OCI-M2 (cell line): ENCODE results near the gene HES3.

Source experiments
- DNase-seq: peaks from one replicate; lab custom pipeline; 2025; ENCODE audit not compliant: unreplicated experiment; lab: John Stamatoyannopoulos, UW

HES3 gene

DNA sequence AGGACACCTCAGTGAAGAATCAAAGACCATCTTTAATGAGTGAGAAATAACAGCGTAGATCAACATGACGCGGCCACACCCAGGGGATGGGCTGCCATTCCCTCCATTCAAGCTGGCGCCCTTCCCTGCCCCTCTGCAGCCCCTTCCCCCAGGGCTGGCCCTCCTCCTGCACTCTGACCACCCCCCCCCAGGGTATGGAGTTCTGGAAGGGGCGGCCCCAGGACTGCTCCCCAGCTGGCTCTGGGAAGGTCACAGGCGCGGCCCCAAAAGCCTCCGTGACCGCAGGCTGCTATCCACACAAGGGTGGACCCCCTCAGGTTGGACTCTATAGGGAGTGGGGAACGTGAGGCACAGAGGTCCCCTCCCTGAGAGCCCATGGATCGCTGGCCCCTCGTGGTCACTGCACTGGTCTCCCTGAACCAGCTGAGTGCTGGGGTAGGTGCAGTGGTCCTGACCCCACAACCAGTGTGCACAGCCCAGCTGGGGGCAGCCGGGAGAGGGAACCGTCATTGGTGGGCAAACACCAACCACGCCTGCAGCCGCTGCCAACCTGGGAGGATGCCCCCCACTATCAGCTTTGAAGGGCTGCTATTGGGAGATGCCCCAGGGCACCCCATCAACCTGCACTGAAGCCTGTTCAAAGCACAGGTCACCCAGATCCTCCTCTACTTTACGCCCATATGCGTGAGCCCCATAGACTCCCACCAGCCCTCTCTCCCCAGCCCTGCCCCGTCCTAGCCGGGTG, 33.0 kb downstream of the HES3 start:
- DNase-seq: no peak

DNA sequence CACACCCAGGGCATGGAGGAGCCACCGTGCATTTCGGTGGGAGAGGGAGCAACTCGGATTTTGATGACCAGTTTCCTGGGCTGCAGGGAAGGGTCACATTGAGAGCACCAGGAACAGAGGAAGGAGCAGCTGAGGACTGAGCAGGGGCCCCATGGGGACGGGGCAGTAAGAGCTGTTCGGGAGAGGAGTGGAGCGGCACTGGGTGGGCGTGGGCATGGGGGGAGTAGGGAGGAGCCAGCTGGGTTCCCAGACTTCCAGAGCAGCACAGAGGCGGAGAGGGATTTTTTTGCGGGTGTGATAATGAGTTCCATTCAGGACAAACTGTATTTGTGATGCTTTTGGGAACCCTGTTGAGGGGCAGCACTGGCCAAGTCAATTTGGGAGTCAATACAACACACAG, 34.3 kb downstream of the HES3 start:
- no peak for DNase-seq

- DNase-seq: no peak
Observed at GRCh38 chr1:6279066-6279465, 35.1 kb downstream of the HES3 start.

DNA sequence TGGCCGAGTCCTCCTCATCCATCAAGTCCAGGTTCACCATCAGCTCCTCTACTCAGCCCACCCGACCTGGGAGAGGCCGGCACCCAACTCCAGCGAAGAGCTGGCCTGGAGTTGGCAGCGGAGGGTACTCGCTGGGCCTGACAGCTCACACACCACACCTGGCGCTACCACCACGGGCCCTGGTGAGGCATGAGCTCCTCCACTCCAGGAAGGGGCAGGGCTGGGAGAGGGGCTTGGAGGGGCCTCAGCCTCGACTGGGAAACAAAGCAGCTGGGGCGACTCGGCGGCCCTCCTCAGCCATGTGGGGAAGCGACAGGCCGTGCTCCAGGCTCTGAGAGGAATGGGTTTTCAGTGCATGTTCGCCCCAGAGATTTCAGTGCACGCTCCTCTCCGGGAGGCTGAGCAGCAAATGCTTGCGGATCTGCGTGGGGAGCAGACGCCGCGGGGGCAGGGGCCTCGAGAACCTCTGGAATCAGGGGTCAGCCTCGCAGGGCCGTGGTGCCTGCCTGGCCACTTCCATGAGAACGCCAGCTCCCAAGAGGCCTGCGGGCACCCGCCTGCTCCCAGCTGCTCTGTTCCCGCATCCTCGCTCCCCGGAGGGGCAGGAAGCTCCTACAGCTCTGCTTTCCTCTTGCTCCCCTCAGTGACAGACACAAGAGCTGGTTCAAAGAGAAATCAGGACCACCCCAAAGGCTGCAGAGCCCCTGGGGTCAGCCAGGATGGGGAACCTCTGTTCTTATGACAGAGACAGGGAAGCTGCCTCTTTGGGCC, 35.8 kb downstream of the HES3 start:
- DNase-seq: no peak

DNA sequence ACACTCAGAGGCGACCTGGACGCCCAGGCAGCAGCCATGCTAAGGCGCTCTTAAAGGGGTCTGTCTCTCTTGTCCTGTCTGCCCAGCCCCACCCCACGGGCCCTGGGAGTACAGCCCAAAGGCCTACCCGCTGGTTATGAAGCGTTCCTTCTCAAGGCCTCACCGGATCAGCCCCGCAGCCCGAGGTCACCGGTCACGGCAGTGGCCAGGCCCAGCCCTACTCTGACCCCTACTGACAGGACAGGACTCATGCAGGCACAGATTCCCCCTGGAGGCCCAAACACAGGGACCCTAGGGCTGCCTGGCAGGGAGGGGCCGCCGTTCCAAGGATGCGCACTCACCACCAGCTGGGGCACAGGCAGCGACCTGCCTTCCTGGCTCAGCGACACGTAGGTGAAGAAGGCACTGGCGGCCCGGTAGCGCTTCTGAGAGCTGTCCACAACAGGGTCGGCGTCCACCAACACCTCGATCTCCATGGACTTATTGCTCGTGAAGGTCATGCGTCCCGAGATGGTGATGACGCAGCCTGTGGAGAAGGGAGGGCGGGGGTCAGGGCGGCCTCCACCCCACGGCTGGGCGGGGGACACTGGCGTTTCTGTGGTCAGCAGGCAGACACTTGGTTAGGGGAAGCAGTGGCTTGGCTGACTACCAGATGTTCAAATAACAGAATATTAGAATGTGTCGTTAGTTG, 36.9 kb downstream of the HES3 start:
- DNase-seq: no peak

GRCh38 chr1:6281511-6282402, 37.8 kb downstream of the HES3 start:
- DNase-seq: no peak

GRCh38 chr1:6282577-6283270, 38.7 kb downstream of the HES3 start:
- no peak for DNase-seq

DNA sequence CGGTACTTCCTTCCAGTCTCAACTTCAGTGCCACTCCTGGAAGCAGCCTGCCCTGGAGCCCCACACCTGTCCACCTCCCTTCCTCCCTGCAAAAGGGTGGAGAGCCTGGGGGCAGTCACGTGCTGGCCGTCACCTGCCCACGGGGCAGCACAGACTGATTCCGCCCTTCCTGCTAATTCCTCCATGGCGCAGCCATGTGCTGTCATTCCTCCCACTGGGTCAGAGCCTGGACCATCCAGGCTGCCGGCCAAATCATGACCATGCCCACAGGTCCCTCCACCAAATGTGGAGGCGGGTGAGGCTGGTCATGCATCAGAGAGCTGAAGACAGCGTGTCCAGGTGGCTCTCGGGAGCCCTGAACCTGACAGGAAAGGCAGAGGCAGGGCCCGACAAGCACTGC, 41.4 kb downstream of the HES3 start:
- no peak for DNase-seq

DNA sequence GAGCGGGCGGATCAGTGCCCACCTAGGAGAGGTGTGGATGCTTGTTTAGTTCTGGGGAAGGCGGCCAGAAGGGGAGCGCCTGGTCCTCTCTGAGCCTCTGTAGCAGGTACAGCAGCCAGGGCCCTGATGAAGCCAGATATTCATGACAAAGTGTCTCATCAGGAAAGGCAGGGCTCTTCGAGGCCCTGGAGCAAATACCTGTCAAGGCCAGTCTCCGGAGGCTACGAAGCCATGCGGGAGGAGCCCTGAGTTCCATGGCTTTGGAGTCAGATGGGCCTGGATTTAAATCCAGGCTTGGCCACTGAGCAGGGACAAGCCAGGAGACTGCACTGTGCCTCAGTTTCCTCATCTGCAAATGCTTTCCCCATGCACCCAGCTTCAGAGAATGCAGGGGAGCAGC, 42.3 kb downstream of the HES3 start:
- DNase-seq: no peak

DNA sequence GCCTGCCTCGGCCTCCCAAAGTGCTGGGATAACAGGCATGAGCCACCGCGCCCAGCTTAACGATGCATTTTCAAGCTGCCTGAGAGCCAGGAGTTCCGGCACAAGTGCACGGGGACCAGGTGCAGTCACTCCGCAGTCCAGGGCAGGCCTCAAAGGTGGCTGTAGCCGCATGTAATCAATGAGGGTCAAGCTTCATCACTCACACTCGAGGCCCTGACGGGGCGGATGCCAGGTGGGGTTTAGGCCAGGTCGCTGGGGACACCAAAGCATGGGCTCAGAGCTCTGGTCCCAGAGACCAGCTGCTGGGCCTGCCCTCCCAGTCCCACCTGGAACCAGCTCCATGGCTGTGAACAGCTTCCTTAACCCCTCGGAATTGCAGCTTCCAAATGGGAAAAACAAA, 43.0 kb downstream of the HES3 start:
- no peak for DNase-seq

GRCh38 chr1:6287431-6287886, 43.5 kb downstream of the HES3 start:
- DNase-seq: no peak

DNA sequence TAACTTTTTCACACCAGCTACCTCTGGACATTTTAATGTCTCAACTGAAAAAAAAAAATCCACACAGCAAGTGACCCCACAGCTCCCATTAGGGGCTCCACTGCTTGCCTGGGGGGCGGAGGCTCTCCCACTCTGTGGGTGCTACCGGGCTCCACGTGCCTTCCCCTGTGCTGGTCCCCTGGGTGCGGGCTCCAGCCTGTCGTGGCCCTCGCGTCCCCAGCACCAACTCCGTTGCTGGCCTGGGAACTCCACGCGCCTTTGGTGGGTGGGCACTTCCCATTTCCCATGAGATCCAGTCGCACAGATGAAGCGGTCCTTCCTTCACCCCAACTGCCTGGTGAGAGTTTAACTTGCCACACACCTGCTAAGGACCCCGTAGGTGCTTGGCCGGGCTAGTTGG, 44.0 kb downstream of the HES3 start:
- no peak for DNase-seq

DNA sequence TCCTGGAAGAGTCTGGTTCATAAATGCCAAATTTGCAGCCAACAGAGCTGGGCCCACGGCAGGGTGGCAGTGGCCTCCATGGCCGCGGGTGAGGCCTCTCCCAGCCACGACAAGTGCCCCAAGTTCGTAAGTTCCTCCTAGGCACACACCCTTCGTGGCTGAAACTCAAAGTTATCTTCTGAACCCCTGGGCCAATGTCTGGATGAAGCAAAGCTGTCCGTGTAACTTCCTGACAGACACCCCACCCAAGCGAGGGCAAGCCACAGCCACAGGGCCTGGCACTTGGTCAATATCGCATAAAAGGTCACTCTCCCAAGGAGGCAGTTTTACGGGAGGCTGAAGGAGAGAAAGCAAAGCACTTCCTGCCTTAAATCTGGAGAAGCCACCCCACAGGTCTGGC, 44.7 kb downstream of the HES3 start:
- no peak for DNase-seq

DNA sequence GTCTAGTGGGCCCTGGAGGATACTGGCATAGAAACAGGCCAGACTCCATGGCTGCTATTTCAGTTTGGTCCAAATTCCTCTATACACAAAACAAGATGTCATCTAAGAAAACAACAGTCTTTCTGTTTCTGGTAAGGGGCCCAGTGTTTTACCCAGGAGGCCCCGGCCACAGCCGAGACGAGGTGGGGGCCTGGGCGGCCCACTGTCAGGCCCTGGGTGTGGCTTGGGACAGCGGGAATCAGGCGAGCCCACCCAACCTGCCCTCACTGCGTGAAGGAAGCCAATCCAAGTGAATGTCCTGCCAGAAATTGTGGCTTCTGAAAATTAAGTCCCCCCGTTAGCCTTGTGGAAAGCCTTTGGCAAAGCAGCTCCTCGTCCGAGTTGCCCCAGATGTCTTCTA, 48.1 kb downstream of the HES3 start:
- DNase-seq: no peak

DNA sequence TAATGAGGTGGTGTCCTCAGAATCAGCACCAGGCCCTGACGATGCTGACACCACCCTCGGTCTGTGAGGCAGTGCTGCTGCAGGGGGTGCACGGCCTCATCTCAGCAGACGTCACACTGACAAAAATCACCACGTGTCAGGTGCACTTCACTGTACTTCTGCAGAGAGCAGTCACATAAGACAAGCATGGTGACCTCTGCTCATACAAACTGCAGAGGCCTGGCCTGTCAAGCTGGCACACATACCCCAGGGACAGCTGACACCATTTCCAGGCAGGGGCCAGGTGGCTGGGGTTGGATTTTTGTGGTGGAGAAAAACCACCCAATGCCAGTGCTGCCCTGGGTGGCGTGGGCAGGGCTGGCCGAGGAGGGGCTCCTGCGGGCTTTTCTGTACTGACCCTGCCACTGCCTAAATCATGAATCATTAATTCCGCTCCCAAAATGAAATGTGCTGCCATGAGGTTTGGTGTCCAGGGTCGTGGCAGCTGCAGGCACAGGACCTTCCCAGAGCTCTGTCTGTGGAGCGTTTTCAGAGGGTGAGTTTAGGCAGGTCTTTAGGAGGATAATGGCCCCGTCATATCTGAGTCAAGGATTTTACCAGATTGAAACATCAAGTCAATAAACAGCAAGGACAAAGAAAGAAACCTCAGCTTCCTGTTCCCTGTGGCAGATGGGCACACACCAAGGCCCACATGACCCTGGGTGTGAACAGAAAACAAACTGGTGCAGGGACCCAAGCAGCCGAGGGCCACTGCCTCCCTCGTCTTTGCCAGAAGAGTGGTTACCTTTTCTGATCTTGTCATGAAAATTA, 50.3 kb downstream of the HES3 start:
- no peak for DNase-seq

- DNase-seq: no peak
Observed at GRCh38 chr1:6294890-6295556, 51.0 kb downstream of the HES3 start.
